PC-9 (cell line): ENCODE measurements around the gene BMERB1. TPM values are rescaled to one million over a fixed set of nuclear protein-coding genes. Genes with fewer than 3 reads are reported as not detected.

Experiments
- BruUV-seq: library from RNA; stranded (reverse); fragments of 400-500 nt; replicated peaks from 2 replicates; lab custom pipeline; 2021; lab: Mats Ljungman, UMichigan
- CTCF ChIA-PET: fragments of 300-600 bp; sonication (Branson Sonifier 250); formaldehyde crosslinking; loops from one replicate; lab custom pipeline; 2022; ENCODE audit warnings: antibody characterized with exemption; lab: Charles Lee
- POLR2A ChIA-PET: fragments of 300-600 bp; sonication (Branson Sonifier 250); formaldehyde crosslinking; loops from one replicate; lab custom pipeline; 2022; ENCODE audit warnings: antibody characterized with exemption; ENCODE audit not compliant: unreplicated experiment; lab: Charles Lee
- DNase-seq, 2 experiments: peaks; one replicate each; pipeline versions ENCODE4 v3.0.0 to v3.0.0-alpha.2; 2015 to 2022; ENCODE audit warnings: mixed read lengths in 1 of 2
- H2AFZ ChIP-seq: fragments of 200-600 bp; sonication (generic); 2 replicates; pipeline ENCODE4 v1.8.1; 2017; ENCODE audit warnings: antibody characterized with exemption
- H3F3A ChIP-seq: fragments of 200-600 bp; sonication (generic); 2 replicates; pipeline ENCODE4 v1.8.1; 2017; ENCODE audit warnings: antibody characterized with exemption, mild to moderate bottlenecking, low read depth; ENCODE audit not compliant: insufficient read depth
- H3K27ac ChIP-seq: fragments of 200-600 bp; sonication (generic); 2 replicates; pipeline ENCODE4 v1.6.1; 2016; ENCODE audit warnings: mixed run types
- H3K27me3 ChIP-seq: fragments of 200-600 bp; sonication (generic); 2 replicates; pipeline ENCODE4 v1.6.1; 2016; ENCODE audit warnings: low read depth, mixed run types; ENCODE audit not compliant: insufficient read depth
- H3K36me3 ChIP-seq: fragments of 200-600 bp; sonication (generic); 2 replicates; pipeline ENCODE4 v1.6.1; 2016; ENCODE audit warnings: low read depth, mixed run types
- H3K4me1 ChIP-seq: fragments of 200-600 bp; sonication (generic); replicated peaks from 2 replicates; pipeline ENCODE4 v1.6.1; 2016; ENCODE audit warnings: mixed run types; ENCODE audit not compliant: insufficient read depth
- H3K4me2 ChIP-seq: fragments of 200-600 bp; sonication (generic); 2 replicates; pipeline ENCODE4 v1.6.1; 2017; ENCODE audit warnings: mixed run types
- H3K4me3 ChIP-seq: fragments of 200-600 bp; sonication (generic); 2 replicates; pipeline ENCODE4 v1.6.1; 2016; ENCODE audit warnings: mixed run types
- H3K79me2 ChIP-seq: fragments of 200-600 bp; sonication (generic); 2 replicates; pipeline ENCODE4 v1.6.1; 2017; ENCODE audit warnings: low read depth, mixed run types
- H3K9me2 ChIP-seq: fragments of 200-600 bp; sonication (generic); 2 replicates; pipeline ENCODE4 v1.8.1; 2017; ENCODE audit warnings: mild to moderate bottlenecking; ENCODE audit not compliant: insufficient read depth
- H3K9me3 ChIP-seq: fragments of 200-600 bp; sonication (generic); 2 replicates; pipeline ENCODE4 v1.8.1; 2016; ENCODE audit warnings: low read depth; ENCODE audit not compliant: insufficient read depth
- H4K20me1 ChIP-seq: fragments of 200-600 bp; sonication (generic); 2 replicates; pipeline ENCODE4 v1.8.1; 2017; ENCODE audit not compliant: insufficient read depth
- CTCF ChIP-seq: fragments of 200-600 bp; sonication (generic); conservative IDR thresholded peaks from 2 replicates; pipeline ENCODE4 v1.6.1; 2017; ENCODE audit warnings: mixed run types, antibody characterized with exemption, mild to moderate bottlenecking, moderate library complexity
- EZH2 ChIP-seq: fragments of 200-600 bp; sonication (generic); IDR thresholded peaks from 2 replicates; pipeline ENCODE4 v1.8.0; 2017; ENCODE audit warnings: antibody characterized with exemption, low read depth
- intact Hi-C: fragments of 100-400 bp; cut with micrococcal nuclease; formaldehyde crosslinking; loops from one replicate; pipeline ENCODE4 v1.10.0; 2022; ENCODE audit not compliant: unreplicated experiment
- total RNA-seq: library from RNA; stranded (reverse); gene quantifications from 2 replicates; pipeline ENCODE4 v1.2.3, GENCODE V29; 2021

The BMERB1 gene
- total RNA-seq, 1 experiment from 2014 or later, result 4.3 TPM

GRCh38 chr16:15536843-15537242 is 102.5 kb downstream of the BMERB1 start:
- H3K9me2 ChIP-seq, result no peaks in the 10 kb centered on the region
- H3K4me1 ChIP-seq, result no peaks in the 10 kb centered on the region
- no peaks in the 10 kb centered on the region for H3F3A ChIP-seq
- TF ChIP-seq CTCF (no peak), EZH2 (no peak)
- no peak overlapping the region for H2AFZ ChIP-seq
- CTCF ChIA-PET, result no interaction called here
- no peak for DNase-seq
- no peaks in the 10 kb centered on the region for H3K27me3 ChIP-seq
- no peaks in the 10 kb centered on the region for H4K20me1 ChIP-seq
- H3K4me3 ChIP-seq, result no peak overlapping the region
- BruUV-seq, result no TSS peak
- no peak overlapping the region for H3K4me2 ChIP-seq
- no peak overlapping the region for H3K27ac ChIP-seq
- POLR2A ChIA-PET, result no interaction called here
- no peaks in the 10 kb centered on the region for H3K9me3 ChIP-seq
- no peaks in the 10 kb centered on the region for H3K79me2 ChIP-seq
- H3K36me3 ChIP-seq, result no peaks in the 10 kb centered on the region
- intact Hi-C loops, result no loop called here

GRCh38 chr16:15538507-15538906 is 104.1 kb downstream of the BMERB1 start:
- CTCF ChIA-PET, result no interaction called here
- H3K4me2 ChIP-seq, result no peak overlapping the region
- H3K4me3 ChIP-seq, result no peak overlapping the region
- H3K9me2 ChIP-seq, result no peaks in the 10 kb centered on the region
- no peaks in the 10 kb centered on the region for H3K79me2 ChIP-seq
- H3F3A ChIP-seq, result no peaks in the 10 kb centered on the region
- no peak for DNase-seq
- H4K20me1 ChIP-seq, result no peaks in the 10 kb centered on the region
- H3K36me3 ChIP-seq, result no peaks in the 10 kb centered on the region
- H2AFZ ChIP-seq, result no peak overlapping the region
- H3K27me3 ChIP-seq, result no peaks in the 10 kb centered on the region
- POLR2A ChIA-PET, result no interaction called here
- H3K27ac ChIP-seq, result no peak overlapping the region
- peaks cover 4% of the 10 kb centered on the region; the same call in 1 of the 2 replicates for H3K9me3 ChIP-seq
- TF ChIP-seq EZH2 (no peak), CTCF (no peak)
- intact Hi-C loops, result no loop called here
- no TSS peak for BruUV-seq
- H3K4me1 ChIP-seq, result no peaks in the 10 kb centered on the region

GRCh38 chr16:15539197-15539596 is 104.8 kb downstream of the BMERB1 start:
- Histone ChIP-seq H3K9me2 (no peaks in the 10 kb centered on the region), H3K27ac (no peak overlapping the region), H3K79me2 (no peaks in the 10 kb centered on the region), H4K20me1 (no peaks in the 10 kb centered on the region), H3K4me3 (no peak overlapping the region), H3K36me3 (no peaks in the 10 kb centered on the region), H3K4me2 (no peak overlapping the region), H2AFZ (no peak overlapping the region), H3F3A (no peaks in the 10 kb centered on the region), H3K9me3 (peaks cover 5% of the 10 kb centered on the region; the same call in 1 of the 2 replicates), H3K27me3 (no peaks in the 10 kb centered on the region), H3K4me1 (no peaks in the 10 kb centered on the region)
- TF ChIP-seq CTCF, result no peak
- no peak for TF ChIP-seq EZH2
- peak in 1 of 2 experiments; percentile 5 for DNase-seq
- BruUV-seq, result no TSS peak
- intact Hi-C loops, result no loop called here
- ChIA-PET POLR2A (interaction anchor here (0.6 kb wide), 1 partner anchor 377 kb away, joined by 3 read pairs; no protein-coding TSS in a partner anchor), CTCF (no interaction called here)
